GM12873 (cell line): ENCODE measurements around the gene MAD1L1.

Experiments used
- CTCF ChIP-seq: IDR thresholded peaks from 2 replicates; pipeline ENCODE4 v1.5.1; 2012; ENCODE audit warnings: low read depth, mild to moderate bottlenecking, moderate library complexity, low read length, control low read depth; ENCODE audit not compliant: insufficient read depth; ENCODE audit errors: missing control alignments

The MAD1L1 gene

GRCh38 chr7:2156756-2157472 lies 75.8 kb downstream of the MAD1L1 start:
- TF ChIP-seq CTCF: no peak

GRCh38 chr7:2154831-2155230 lies 77.9 kb downstream of the MAD1L1 start:
- TF ChIP-seq CTCF: no peak

- TF ChIP-seq CTCF: no peak
Observed at GRCh38 chr7:2154121-2154520, 78.6 kb downstream of the MAD1L1 start.

- TF ChIP-seq CTCF: no peak
Observed at GRCh38 chr7:2152646-2153045, 80.1 kb downstream of the MAD1L1 start.

- TF ChIP-seq CTCF: no peak
Observed at GRCh38 chr7:2151801-2152612, 80.7 kb downstream of the MAD1L1 start.

GRCh38 chr7:2151237-2151636 lies 81.5 kb downstream of the MAD1L1 start:
- TF ChIP-seq CTCF: no peak

GRCh38 chr7:2150445-2150815 lies 82.3 kb downstream of the MAD1L1 start:
- no peak for TF ChIP-seq CTCF
